Frontal cortex (tissue), 4 donors: ENCODE measurements around the gene NUP214. TPM values are rescaled to one million over a fixed set of nuclear protein-coding genes. Genes with fewer than 3 reads are reported as not detected.

Experiments
- DNase-seq, 2 donors: peaks; one replicate each; pipeline ENCODE4 v3.0.0; 2012; ENCODE audit warnings: low spot score in 2 of 2
- FAIRE-seq: peaks from 2 replicates; lab custom pipeline; 2012; peaks lifted over from hg19 to GRCh38; lab: Jason Lieb, UNC
- total RNA-seq: library from RNA; depleted of rRNA; stranded (reverse); fragments of >200 nt; gene quantifications from one replicate; pipeline ENCODE4 v1.2.3, GENCODE V29; 2014
- donor health status: control.
- donor health status: control.
- donor health status: control.

NUP214 gene
- total RNA-seq, result 9.0 TPM

- DNase-seq (peak; percentile 84 to 97), FAIRE-seq (no peak)
These were observed at the start of gene NUP214 for GRCh38 chr9:131125288-131126058. Gene NUP214, plus strand, starts transcription at chr9:131125586. Its CDS starts 119 bp downstream, at chr9:131125705.

DNA sequence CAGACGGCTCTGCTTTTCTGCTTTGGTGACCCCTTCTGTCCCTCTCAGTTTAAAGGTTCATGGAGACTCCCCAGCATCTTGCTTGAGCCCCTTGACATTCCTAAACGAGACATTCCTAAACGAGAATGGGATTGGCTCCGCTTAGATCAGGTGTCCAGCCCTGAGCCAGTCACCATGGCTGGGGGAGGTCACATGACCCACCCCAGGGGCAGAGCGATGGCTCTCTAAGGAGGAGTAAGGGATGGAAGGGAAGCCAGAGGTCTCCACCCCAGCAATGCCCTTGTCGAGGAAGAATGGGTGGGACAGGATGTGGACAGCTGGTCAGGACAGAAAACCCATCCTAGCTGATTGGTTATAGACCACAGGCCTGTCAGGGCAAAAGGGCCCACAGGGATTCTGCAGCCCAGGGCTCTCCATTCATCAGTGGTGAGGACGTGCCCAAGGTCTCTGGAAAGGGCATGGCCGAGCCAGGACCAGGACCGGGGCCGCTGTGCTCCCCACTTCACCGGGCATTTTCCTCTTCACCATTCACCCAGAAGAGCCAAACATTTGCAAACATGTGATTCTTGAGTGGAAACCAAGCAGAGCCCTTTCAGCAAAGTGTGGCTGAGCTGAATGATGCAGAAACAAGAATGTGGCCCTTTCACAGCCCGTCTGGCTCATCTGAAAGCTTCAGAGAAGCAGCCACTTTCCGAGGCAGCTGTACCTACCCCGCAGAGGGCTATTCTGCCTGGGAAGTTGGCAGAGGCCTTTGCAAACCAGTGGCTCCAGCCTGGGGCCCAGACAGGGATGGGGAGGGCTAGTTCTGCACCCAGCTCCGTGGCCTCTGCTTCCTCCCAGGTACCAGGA is 48.8 kb upstream of the NUP214 start:
- no peak for DNase-seq
- FAIRE-seq, result no peak

DNA sequence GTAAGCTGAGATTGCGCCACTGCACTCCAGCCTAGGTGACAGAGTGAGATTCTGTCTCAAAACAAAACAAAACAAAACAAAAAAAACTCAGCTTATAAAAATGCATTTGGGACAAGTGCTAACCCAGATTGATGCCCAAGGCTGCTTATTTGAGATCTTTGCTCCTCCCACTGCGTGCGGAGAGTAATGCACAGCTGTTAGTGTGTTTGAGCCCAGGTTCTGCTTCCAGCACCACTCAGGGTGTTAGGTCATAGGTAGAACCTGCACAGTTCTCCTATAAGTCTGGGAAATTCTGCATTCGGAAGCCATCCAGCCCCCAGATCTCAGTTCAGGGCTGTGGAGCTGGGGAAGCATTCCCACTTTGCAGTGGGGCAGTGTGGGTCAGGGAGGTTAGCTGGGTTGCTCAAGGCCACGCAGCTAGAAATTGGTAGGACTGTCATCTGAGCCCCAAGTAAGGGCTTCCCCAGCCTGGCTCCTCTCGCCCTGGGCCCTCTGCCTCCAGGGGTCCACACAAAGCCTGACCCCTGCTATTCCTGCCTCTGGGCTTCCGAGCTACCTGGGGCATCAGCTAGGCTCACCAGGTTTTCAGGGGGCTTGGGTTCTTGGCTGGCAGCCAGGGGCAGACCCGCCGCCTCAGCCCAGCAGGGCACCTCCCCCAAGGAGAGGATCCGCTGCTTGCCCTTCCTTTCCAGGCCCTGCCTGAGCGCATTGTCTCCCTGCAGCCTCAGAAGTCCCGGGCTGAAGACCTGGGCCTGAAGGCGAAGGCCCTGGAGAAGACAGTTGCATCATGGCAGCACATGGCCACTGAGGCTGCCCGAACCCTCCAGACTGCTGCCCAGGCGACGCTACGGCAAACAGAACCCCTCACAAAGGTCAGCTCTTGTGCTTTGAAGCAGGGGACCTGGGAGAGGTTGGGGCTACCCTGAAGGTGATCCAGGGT is 46.7 kb upstream of the NUP214 start:
- no peak for FAIRE-seq

DNA sequence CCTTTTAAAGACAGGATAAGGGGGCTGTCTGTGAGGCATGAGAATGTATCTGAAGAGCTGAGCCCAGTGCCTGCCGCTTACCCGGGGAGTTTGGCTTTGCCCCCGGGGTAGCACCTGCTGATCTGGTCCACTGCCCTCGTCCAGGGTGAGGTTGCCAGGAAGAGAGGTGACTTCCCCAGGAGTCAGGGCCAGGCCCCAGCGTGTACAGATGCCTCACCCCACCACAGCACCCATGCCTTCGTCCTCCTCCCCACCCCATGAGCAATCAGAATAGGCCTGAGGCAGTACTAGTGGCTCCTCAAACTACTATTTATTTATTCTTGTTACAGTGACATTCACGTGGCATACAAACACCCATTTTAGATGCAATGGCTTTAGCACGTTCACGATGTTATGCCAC is 44.8 kb upstream of the NUP214 start:
- FAIRE-seq, result no peak

More for the DNA sequence above, 46.7 kb upstream of the NUP214 start:
- DNase-seq, result no peak

GRCh38 chr9:131081868-131082267 is 43.5 kb upstream of the NUP214 start:
- FAIRE-seq, result no peak

More for the DNA sequence above, 44.8 kb upstream of the NUP214 start:
- DNase-seq, result no peak

GRCh38 chr9:131082774-131083512 is 42.4 kb upstream of the NUP214 start:
- FAIRE-seq (no peak), DNase-seq (no peak)

More at GRCh38 chr9:131081868-131082267, 43.5 kb upstream of the NUP214 start:
- DNase-seq, result no peak

DNA sequence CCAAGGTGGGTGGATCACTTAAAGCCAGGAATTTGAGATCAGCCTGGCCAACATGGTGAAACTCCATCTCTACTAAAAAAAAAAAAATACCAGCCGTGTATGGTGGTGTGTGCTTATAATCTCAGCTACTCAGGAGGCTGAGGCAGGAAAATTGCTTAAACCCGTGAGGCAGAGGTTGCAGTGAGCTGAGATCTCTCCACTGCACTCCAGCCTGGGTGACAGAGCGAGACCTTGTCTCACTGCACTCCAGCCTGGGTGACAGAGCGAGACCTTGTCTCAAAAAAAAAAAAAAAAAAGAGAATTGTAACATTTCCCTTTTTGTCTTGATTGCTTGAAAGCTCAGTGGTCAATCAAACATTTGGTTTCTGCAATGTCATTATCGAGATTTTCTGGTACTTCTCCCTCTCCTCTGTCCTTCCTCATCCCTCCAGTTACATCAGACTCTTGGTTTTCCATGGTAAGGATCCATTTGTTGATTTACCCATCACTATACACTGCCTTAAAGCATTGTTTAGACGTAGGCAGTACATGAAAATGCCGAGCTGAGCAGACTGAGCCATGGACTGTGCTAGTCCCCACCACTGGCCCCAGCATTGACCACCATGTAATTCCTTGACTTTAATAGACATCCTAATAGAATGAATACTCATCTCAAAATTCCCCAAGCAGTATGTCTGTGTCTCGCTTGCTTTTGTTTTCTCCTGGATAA is 40.6 kb upstream of the NUP214 start:
- FAIRE-seq, result no peak
- no peak for DNase-seq

GRCh38 chr9:131085370-131086122 is 39.8 kb upstream of the NUP214 start:
- FAIRE-seq, result no peak
- DNase-seq, result no peak

GRCh38 chr9:131087354-131087893 is 38.0 kb upstream of the NUP214 start:
- FAIRE-seq (no peak), DNase-seq (no peak)

DNA sequence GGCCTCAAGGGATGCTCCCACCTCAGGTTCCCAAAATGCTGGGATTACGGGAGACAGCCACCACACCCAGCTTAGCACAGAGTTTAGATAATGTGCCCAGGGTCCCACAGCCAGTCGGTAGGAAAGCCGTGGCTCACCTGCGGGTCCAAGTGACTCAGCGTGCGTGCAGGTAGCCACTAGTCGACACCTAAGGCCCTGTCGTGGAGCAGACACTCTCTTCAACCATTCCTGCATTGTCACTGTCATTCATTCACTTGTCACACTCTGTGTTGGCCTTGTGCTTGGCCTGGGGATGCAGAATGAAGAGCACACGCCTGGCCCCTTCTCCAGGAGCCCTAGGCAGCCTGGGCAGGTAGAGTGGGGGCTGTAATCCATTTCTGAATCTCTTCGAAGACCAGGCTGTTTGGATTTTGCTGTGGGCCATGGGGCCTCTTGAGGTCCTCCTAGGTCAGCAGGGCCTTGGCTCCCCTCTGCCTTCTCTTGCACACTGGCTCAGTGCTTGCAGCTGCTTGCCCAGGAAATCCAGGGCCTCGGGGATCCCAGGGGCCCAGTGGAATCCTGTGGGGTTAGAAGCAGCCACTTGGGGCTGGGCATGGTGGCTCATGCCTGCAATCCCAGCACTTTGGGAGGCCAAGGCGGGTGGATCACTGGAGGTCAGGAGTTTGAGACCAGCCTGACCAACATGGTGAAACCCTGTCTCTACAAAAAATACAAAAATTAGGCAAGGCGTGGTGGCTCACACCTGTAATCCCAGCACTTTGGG is 35.2 kb upstream of the NUP214 start:
- DNase-seq (no peak), FAIRE-seq (no peak)

GRCh38 chr9:131091352-131091992 is 33.9 kb upstream of the NUP214 start:
- FAIRE-seq, result no peak
- no peak for DNase-seq

GRCh38 chr9:131092030-131092429 is 33.4 kb upstream of the NUP214 start:
- FAIRE-seq (no peak), DNase-seq (no peak)

- FAIRE-seq (no peak), DNase-seq (no peak)
These were observed 32.6 kb upstream of the NUP214 start for GRCh38 chr9:131092548-131093440.

GRCh38 chr9:131094015-131094414 is 31.4 kb upstream of the NUP214 start:
- no peak for DNase-seq
- no peak for FAIRE-seq

DNA sequence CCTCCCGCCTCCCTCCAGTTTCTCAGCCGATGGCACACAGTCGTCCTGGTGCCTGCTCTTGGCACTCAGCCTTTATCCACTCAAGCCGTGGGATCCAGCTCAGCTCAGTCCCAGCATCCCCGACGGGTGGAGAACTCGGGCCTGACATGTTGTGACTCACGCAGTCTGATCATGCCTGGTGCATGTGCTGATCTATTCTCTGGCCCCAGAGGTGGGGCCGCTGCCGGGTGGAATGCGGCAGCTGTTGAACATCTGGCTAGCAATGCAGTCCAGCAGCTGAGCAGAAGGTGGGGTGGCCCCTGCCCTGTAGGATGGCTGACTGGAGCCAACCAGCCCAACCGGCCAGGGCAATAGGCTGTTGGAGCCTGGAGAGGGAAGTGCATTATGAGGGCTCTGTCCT is 30.8 kb upstream of the NUP214 start:
- DNase-seq (no peak), FAIRE-seq (no peak)
